Fibroblast of villous mesenchyme (primary cell): ENCODE measurements around the gene CDX1. TPM values are rescaled to one million over a fixed set of nuclear protein-coding genes. Genes with fewer than 3 reads are reported as not detected.

ENCODE experiments used
- DNase-seq: peaks from one replicate; pipeline ENCODE4 v3.0.0-alpha.2; 2010; ENCODE audit warnings: low read depth
- H3K4me3 ChIP-seq: 2 replicates; pipeline ENCODE4 v1.5.1; 2011; ENCODE audit warnings: low read depth, mild to moderate bottlenecking, low read length
- total RNA-seq: library from RNA; depleted of rRNA; stranded (reverse); fragments of >200 nt; gene quantifications from 2 replicates; pipeline ENCODE4 v1.2.3, GENCODE V29; 2012
- TF ChIP-seq, protein P1 (sequence below): IDR thresholded peaks from 2 replicates; pipeline ENCODE4 v1.5.1; 2012; ENCODE audit warnings: low read depth, mild to moderate bottlenecking, low read length; ENCODE audit not compliant: insufficient read depth

The CDX1 gene
- total RNA-seq, 1 donor: under 0.01 TPM

DNA sequence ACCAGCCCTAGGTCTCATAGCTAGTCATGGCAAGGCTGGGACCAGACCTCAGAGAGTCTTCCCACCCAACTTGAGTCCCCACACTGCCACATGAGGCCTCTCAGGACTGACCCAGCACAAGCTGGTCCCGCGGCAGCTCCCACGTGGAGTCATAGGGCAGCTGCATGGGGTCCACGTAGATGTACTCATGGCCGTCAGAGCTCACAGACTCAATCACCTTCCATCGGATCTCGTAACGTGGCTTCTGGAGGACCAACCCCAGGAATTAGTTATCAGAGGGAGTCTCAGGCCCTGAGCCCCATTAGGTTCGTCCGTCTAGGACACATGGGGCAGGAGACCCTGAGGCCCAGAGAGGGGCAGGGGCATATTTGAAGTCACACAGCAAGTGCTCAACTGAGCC lies 41.2 kb upstream of the CDX1 start:
- TF ChIP-seq, protein P1, sequence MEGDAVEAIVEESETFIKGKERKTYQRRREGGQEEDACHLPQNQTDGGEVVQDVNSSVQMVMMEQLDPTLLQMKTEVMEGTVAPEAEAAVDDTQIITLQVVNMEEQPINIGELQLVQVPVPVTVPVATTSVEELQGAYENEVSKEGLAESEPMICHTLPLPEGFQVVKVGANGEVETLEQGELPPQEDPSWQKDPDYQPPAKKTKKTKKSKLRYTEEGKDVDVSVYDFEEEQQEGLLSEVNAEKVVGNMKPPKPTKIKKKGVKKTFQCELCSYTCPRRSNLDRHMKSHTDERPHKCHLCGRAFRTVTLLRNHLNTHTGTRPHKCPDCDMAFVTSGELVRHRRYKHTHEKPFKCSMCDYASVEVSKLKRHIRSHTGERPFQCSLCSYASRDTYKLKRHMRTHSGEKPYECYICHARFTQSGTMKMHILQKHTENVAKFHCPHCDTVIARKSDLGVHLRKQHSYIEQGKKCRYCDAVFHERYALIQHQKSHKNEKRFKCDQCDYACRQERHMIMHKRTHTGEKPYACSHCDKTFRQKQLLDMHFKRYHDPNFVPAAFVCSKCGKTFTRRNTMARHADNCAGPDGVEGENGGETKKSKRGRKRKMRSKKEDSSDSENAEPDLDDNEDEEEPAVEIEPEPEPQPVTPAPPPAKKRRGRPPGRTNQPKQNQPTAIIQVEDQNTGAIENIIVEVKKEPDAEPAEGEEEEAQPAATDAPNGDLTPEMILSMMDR: no peak
- no peak for DNase-seq
- H3K4me3 ChIP-seq: no peak overlapping the region

DNA sequence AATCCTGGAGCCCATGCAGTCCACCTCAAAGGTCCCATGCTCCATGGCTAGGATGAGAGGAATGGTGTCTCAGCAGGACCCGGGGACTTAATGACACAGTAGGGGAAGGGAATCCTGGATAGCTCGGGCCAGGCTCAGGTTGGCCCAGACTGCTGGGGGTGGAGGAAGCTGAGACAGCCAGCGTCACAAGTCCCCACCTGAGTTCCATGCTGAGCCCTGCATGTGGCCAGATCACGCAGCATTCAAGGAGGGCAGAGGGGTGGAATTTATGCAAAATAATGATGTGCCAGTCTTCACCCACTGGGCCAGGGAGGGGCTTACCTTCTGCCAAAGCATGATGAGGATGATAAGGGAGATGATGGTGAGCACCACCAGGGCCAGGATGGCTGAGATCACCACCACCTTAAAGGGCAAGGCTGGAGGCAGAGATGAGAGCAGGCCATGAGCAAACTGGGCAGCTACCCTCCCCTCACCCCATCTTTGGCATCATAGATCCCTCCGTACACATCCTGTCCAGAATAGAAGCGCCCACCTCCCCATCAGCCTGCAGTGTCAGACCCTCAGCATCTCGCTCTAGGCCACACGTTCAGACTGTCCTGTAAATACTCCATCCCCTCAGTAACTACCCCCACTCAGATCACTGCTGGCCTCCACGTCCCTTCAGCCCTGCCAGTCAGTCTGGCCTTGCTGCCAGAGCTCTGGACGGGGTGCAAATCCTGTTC lies 40.2 kb upstream of the CDX1 start:
- DNase-seq: no peak
- TF ChIP-seq, protein P1: no peak
- H3K4me3 ChIP-seq: no peak overlapping the region

DNA sequence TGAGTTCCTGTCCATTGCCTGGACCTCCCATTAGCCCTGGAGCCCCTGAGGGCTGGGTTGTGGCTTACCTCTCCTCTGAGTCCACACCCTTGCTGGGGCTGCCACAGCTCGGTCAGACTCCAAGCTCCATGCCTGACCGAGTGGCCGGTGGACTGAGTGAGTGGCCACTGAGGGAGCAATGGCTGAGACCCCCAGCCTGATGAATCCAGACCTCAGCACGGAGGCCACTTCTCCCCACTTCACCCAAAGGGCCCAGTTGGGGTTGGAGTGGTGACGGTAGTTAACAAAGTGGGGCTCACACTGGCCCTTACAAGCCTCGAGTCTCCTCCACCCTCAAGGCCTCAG lies 39.7 kb upstream of the CDX1 start:
- H3K4me3 ChIP-seq: no peak overlapping the region
- DNase-seq: no peak
- TF ChIP-seq, protein P1: no peak

DNA sequence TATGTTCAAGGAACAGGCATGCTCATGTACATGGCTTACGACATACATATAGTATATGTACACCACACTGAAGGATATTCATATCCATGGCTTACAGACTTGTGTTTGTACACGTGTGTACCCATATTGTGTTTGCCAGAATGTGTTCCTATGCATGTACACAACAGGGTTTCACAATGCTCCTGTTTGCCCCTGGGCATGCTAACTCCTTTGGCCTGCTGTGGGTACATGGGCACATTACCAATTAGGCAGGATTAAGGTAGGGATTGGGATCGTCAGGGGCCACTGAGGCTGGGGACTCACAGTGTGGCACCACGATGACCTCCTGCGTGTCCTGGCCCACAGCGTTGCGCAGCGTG lies 37.1 kb upstream of the CDX1 start:
- TF ChIP-seq, protein P1: no peak
- H3K4me3 ChIP-seq: no peak overlapping the region
- no peak for DNase-seq

DNA sequence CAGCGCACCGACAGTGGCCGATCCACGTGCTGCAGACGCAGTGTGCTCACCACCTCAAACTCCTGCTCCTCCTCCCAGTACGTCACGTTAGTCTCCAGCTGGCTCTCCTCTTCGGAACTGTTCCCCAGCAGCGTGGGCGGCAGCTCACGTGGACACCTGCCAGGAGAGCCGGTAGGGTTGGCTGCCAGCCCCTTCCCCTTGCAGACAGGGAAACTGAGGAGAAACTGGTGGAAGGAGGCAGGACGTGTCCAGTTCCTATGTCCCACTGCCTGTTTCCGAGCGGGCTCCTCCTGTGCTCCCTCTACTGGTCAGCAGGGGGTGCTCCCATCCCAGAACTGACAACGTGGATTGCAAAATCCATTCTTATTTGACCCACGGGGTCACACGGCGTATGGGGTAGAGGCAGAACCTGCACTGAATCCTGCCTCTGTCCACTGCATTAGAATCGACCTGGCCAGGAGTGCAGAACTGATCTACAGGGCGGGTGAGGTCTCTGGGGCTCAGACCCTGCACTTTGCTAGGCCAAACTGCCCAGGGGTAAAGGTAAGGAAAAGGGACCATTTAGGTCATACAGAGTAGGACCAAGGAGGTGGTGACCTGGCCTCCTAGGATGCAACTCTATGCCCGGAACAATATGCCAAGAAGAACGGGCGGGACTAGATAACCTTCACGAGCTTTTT lies 36.6 kb upstream of the CDX1 start:
- TF ChIP-seq, protein P1: peak; percentile 98
- DNase-seq: peak; percentile 86
- H3K4me3 ChIP-seq: no peak overlapping the region

DNA sequence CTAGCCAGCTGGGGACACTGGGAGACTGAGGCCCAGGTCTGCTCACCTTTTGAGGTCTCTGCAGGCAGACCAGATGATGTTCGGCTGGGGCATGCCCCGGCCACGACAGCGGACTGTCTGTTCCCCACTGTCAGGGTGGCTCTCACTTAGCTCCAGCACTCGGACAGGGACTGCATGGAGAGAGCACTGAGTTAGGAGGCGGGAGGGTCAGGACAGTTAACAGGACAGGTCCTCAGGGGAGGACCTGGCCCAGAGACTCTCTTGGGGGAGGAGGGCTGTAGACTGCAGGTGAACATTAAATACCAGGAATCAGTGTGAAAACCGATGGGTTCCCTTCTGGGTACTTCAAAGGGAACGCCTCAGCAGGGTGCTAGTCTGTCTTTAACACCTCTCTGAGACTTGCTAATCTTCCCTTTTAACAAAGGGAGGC lies 36.1 kb upstream of the CDX1 start:
- no peak for DNase-seq
- TF ChIP-seq, protein P1: no peak
- no peak overlapping the region for H3K4me3 ChIP-seq
